HG03432 (cell line): ENCODE measurements around the gene ACSF3.
A peak's percentile ranks its signal among the peaks of the same experiment; 100 is the strongest.
"Not testable (repeated sequence)": the region's sequence is repeated elsewhere in the genome, so short reads cannot be mapped to it uniquely, and the experiment has no call there.

ENCODE experiments used
- ATAC-seq: cut with Tn5 transposase; IDR thresholded peaks from one replicate; pipeline ENCODE4 v1.9.1; 2021; ENCODE audit warnings: mild to moderate bottlenecking, moderate library complexity; ENCODE audit not compliant: unreplicated experiment

Gene ACSF3

DNA sequence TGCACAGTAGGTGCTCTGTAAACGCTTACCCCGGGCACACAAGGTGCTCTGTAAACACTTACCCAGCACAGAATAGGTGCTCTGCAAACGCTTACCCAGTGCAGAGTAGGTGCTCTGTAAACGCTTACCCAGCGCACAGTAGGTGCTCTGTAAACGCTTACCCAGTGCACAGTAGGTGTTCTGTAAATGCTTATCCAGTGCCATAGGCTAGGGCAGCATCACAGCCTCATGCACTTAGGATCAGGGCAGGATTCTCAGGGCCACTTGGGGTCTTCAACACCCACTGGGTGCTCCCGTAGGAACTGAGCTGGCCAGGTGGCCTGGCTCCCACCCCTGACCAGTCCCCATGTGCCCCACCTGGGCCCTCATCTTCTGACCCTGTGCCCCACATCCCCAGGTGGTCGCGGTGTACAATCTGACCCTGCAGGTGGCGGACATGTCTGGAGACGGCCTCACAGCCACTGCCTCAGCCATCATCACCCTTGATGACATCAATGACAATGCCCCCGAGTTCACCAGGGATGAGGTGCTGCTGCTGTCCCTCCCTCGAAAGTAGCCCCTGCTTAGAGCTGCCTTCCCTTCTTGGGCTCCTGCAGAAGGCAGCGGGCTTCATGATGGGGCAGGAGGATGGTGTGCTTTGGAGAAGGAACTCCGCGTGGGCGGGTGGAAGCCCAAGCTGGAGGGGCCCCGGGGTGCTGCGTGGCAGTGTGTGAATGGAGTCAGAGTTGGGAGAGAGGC is 93.5 kb downstream of the ACSF3 start:
- no peak for ATAC-seq

DNA sequence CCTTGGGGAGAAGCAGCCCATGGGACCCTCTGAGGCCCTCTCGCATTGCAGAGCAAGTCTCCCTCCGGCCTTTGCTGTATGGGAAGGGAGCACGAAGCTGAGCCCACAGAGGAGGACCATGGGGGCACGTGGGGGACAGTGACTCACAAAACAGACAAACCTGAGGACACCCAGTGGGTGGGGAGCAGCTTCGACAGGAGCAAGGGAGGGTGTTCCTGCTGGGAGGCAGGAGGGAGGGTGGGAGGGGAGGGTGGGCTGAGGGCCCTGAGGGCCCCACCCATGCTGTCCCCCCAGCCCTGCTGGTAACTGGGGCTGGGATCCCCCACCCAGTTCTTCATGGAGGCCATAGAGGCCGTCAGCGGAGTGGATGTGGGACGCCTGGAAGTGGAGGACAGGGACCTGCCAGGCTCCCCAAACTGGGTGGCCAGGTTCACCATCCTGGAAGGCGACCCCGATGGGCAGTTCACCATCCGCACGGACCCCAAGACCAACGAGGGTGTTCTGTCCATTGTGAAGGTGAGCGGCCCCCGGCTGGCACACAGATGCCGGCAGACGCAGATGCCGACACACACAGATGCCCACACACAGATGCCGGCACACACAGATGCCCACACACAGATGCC is 94.2 kb downstream of the ACSF3 start:
- no peak for ATAC-seq

DNA sequence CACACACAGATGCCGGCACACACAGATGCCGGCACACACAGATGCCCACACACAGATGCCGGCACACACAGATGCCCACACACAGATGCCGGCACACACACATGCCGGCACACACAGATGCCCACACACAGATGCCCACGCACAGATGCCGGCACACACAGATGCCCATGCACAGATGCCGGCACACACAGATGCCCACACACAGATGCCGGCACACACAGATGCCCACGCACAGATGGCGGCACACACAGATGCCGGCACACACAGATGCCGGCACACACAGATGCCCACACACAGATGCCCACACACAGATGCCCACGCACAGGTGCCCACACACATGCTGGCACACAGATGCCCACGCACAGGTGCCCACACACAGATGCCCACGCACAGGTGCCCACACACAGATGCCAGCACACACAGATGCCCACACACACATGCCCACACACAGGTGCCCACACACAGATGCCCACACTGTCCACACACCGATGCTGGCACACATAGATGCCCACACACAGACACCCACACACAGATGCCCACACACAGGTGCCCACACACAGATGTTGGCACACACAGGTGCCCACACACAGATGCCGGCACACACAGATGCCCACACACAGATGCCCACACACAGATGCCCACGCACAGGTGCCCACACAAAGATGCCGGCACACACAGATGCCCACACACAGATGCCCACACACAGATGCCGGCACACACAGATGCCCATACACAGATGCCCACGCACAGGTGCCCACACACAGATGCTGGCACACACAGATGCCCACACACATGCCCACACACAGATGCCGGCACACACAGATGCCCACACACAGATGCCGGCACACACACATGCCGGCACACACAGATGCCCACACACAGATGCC is 95.1 kb downstream of the ACSF3 start:
- not testable (repeated sequence) for ATAC-seq

DNA sequence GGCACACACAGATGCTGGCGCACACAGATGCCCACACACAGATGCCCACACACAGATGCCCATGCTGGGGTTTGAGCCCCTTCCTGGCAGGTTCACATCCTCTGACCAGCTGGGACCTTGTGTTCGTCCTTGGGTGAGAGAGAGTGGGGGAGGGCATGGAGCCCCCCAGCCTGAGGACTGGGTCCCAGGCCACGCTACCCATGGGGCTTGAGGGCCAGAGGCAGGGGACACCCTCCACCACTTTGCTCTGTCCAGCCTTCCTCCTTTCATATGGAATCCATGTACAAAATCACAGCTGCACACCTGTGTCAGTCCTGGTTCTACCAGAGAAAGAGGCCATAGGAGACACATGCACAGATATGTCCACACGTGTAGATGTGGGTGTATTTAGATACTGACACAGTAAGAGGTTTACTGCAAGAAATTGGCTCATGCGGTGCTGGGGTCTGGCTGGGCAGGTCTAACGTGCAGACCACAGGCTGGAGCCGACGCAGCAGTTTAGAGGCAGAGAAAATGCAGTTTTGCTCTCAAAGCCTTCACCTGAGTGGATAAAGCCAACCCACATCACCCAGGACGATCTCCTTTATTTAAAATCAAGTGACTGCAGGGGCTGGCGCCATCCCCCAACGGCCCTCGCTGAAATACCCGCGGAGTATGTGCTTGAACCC is 95.8 kb downstream of the ACSF3 start:
- no peak for ATAC-seq

DNA sequence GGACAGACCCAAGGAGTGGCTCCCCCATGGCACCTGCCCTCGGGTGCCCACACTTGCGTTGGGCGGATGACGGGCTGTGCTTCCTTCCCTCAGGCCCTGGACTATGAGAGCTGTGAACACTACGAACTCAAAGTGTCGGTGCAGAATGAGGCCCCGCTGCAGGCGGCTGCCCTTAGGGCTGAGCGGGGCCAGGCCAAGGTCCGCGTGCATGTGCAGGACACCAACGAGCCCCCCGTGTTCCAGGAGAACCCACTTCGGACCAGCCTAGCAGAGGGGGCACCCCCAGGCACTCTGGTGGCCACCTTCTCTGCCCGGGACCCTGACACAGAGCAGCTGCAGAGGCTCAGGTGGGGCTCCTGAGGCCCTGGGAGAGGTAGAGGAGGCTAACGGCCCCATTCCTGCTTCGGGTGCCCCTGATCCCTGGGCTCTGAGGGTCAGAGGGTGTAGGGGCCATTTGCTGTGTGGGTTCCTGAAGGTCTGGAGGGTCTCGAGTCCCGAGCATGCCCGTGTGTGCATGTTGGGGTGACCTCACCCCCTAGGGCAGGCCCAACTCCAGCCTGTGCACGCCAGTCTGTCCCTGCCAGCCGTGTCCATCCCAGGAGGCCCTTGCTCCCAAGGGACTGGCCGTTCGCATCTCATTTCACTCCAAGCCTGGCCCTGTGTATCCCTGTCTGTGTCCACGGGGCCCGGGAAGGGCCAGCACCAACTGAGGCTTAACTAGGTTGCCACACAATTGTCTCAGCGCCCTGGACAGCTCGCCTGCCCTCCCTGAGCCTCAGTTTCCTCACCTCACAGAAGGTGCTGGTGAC is 96.7 kb downstream of the ACSF3 start:
- ATAC-seq, result no peak

DNA sequence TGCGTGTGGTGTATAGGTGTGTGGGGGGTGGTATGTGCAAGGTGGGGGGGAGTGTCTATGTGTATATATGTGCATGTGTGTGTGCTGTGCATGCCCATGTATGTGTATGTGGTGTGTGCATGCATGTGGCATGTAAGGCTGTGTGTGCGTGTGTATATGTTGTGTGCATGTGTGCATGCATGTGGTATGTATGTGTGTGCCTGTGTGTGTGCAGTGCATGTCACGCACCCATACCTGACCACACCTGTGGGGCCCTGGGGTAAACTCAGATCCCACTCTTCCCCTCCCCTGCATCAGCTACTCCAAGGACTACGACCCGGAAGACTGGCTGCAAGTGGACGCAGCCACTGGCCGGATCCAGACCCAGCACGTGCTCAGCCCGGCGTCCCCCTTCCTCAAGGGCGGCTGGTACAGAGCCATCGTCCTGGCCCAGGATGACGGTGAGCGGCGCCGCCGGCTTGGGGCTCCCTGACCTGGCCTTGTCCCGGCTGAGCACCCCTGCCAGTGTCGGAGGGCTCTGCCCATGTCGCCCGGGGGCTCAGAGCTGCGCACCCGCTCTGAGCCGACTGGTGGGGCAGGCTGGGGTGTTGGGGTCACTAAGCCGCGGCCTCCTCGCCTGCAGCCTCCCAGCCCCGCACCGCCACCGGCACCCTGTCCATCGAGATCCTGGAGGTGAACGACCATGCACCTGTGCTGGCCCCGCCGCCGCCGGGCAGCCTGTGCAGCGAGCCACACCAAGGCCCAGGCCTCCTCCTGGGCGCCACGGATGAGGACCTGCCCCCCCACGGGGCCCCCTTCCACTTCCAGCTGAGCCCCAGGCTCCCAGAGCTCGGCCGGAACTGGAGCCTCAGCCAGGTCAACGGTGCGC is 97.6 kb downstream of the ACSF3 start:
- no peak for ATAC-seq

DNA sequence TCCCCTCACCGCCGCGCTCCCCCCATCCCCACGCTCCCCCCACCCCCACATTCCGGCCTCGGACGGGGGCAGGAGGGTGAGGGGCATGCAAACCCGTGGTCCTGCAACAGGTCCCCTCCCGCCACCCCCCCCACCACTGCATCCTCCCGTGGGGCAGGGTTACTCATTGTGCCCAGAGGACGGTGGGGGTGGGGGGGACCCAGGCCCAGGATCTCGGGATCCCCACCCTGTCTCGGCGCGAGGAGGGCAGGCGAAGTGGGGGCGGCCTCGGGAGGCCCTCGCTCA is 98.2 kb downstream of the ACSF3 start:
- ATAC-seq, result no peak

DNA sequence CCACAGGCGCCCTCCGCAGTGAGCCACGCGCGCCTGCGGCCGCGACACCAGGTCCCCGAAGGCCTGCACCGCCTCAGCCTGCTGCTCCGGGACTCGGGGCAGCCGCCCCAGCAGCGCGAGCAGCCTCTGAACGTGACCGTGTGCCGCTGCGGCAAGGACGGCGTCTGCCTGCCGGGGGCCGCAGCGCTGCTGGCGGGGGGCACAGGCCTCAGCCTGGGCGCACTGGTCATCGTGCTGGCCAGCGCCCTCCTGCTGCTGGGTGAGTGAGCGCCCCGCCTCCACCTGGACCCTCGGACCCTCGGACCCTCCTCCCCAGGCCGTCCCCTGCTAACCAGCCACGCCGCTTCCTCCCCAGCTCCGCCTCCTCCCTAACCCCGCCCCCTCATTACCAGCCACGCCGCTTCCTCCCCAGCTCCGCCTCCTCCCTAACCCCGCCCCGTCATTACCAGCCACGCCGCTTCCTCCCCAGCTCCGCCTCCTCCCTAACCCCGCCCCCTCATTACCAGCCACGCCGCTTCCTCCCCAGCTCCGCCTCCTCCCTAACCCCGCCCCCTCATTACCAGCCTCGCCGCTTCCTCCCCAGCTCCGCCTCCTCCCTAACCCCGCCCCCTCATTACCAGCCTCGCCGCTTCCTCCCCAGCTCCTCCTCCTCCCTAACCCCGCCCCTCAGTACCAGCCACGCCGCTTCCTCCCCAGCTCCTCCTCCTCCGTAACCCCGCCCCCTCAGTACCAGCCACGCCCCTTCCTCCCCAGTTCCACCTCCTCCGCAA is 98.7 kb downstream of the ACSF3 start:
- ATAC-seq, result peak; percentile 31

DNA sequence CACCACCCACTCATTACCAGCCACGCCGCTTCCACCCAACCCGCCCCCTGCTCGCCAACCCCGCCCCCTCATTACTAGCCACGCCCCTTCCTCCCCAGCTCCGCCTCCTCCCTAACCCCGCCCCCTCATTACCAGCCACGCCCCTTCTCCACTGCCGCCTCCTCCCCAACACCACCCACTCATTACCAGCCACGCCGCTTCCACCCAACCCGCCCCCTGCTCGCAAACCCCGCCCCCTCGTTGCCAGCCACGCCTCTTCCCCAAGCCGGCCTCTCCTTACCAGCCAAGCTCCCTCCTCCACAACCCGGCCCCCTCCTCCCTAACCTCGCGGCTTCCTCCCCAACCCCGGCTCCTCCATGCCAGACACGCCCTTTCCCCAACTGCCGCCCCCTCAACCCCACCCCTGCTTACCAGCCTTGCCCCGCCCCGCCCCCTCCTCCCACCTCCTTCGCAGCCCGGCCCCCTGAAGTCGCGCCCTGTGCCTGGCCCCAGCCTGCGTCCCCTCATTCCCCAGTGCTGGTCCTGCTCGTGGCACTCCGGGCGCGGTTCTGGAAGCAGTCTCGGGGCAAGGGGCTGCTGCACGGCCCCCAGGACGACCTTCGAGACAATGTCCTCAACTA is 99.4 kb downstream of the ACSF3 start:
- no peak for ATAC-seq

DNA sequence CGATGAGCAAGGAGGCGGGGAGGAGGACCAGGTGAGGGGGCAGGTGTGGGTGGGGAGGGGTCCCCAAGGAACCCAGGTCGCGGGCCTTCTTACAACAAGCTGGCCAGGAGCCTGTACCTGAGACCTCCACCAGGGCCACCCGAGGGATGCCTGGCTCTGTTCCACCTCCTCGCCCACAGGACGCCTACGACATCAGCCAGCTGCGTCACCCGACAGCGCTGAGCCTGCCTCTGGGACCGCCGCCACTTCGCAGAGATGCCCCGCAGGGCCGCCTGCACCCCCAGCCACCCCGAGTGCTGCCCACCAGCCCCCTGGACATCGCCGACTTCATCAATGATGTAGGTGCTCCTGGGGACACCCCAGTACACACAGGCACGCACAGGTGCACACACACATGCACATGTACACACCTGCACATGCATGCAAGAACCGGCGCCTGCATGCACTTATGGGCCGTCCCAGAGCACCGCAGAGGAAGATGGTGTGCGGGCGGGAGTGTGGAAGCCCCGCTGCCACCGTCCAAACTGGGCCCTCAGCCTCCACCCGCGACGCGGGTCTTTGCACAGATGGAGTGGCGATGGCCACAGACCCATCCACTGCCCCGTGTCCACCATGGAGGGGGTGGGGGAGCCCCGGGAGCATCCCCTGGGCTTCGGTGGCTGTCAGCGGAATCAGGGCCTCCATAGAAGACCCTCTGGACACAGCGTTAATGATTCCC is 100.1 kb downstream of the ACSF3 start:
- ATAC-seq, result no peak

DNA sequence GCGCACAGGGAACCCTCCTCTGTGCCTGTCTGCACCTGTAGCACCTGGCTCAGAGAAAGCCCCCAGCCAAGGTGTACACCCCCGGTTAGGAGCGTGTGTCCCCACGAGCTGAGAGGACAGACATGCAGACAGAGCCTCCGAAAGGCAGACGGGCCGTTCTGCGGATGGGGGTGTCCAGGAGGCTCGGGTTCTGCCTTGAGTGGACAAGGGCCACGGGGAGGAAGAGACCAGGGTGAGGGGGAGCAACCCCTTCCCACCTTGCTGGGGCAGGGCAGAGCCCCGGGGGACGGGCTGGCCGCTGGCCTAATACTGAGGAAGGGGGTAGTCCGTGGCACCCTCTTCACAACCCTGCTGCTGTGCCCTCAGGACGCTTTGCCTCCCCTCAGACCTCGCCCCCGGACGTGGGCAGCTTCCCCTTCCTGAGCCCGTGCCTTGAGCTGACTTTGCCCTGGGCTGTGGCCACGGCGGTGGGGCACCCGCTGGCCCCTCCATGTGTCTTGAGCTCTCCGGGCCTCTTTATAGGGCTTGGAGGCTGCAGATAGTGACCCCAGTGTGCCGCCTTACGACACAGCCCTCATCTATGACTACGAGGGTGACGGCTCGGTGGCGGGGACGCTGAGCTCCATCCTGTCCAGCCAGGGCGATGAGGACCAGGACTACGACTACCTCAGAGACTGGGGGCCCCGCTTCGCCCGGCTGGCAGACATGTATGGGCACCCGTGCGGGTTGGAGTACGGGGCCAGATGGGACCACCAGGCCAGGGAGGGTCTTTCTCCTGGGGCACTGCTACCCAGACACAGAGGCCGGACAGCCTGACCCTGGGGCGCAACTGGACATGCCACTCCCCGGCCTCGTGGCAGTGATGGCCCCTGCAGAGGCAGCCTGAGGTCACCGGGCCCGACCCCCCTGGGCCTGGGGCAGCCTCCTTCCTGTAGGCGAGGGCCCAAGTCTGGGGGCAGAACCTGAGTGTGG is 101.0 kb downstream of the ACSF3 start:
- ATAC-seq, result no peak

DNA sequence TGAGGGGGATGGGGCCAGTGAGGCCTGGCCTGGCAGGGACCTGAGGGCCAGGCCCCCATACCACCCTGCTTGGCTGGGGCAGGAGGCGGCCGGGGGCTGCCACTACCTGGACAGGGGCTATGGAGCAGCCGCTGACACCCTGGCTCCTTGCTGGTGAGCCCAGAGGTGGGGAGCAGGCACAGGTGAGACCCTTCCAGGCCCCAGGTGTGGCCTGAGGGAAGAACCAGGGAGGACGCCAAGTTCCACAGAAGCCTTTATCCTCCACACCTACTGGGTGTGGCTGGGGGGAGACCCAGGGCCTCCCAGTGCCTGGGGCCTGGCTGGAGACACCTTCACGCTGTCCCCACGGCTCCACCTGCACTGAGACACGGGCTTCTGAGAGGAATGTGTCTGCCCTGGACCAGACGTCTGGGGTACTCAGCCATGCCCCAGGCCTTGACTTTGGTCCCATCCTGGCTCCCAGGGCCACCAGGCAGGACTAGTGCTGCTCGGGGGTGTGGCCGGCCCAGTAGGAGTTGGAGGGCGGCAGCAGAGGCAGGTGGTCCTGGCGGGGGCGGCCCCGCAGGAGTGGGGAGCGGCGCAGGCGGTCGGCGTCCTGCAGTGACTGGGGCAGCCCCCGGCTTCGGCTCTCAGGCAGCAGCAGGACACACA is 102.0 kb downstream of the ACSF3 start:
- no peak for ATAC-seq

DNA sequence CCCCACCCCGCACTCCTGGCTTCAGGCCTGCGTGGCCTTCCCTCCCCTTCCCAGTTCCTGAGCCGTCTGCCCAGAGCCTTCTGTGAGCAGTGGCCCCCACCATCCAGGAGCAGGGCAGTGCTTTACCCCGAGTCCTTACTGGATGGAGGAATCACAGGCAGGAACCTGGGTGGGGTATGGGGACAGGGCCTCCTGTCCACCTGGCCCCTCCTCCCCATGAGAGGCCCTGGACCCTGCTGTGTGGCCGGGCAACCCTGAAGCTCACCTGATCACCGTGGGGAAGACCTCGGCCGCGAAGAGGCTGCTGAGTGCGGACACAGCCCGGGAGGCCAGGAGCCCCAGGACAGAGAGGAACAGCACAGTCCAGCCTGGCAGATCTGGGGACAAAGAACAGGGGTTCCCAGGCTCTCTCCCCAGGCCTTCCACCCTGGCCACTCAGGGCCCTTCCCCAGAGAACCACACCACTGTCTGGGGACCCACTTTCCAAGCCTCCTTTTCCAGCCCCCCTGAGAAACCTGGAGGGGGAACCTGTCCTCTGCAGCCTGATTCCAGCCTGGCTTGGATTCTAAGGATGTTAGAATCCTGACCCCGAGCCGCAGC is 103.5 kb downstream of the ACSF3 start:
- ATAC-seq, result no peak

DNA sequence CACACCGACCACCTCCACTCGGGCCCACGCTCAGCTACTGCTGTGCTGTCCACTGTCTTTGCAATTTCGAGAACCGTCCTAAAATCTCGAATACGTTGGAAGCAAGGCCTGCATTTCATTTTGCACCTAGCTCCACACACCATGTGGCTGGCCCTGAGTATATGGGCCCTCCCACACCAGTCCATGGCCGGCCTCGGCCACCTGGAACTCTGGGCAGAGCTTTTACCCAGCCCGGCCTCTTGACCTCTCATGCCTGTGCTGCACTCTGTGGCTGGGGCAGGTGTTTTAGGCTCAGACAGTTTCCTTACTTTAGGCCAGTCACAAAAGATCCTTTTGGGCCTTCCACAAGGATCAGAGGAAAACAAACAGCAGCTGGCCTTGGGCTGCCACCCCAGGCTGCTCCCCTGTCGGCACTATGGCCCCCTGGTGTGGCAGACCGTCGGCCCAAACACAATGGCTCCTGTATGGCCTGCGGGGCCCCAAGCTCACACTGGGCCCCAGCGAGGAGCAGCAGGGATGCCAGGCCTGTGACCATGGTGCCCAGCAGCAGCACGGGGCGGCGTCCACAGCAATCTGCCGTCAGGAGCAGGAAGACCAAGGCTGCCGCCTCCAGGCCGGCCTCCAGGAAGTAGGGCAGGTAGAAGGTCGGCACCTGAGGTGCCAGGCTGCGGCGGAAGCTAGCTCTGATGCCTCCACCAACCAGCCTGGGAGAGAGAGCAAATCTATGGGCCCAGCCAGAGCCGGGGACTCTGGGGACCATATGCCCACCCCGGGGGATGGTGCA is 104.2 kb downstream of the ACSF3 start:
- ATAC-seq, result no peak
